H9 (cell line): Measurements from ENCODE around the gene TOR1A. TPM values are rescaled to one million over a fixed set of nuclear protein-coding genes. Genes with fewer than 3 reads are reported as not detected.

Source experiments
- DNase-seq: peaks from one replicate; pipeline ENCODE4 v3.0.0-alpha.2; 2017
- H2AFZ ChIP-seq: one replicate; pipeline ENCODE4 v1.6.1; 2013; ENCODE audit warnings: mild to moderate bottlenecking, low read length, control low read depth, moderate library complexity
- H2AK5ac ChIP-seq: 2 replicates; pipeline ENCODE4 v1.6.1; 2013; ENCODE audit warnings: low read length, control low read depth, mixed read lengths; ENCODE audit not compliant: insufficient read length
- H2BK120ac ChIP-seq: one replicate; pipeline ENCODE4 v1.6.1; 2013; ENCODE audit warnings: low read depth, mild to moderate bottlenecking, low read length, control low read depth, inconsistent platforms; ENCODE audit not compliant: poor library complexity, severe bottlenecking
- H2BK12ac ChIP-seq: 2 replicates; pipeline ENCODE4 v1.6.1; 2013; ENCODE audit warnings: low read length, control low read depth, mixed read lengths, low read depth; ENCODE audit not compliant: insufficient read length
- H2BK15ac ChIP-seq: 2 replicates; pipeline ENCODE4 v1.6.1; 2013; ENCODE audit warnings: low read depth, low read length, control low read depth
- H2BK20ac ChIP-seq: one replicate; pipeline ENCODE4 v1.6.1; 2013; ENCODE audit warnings: low read depth, mild to moderate bottlenecking, low read length, control low read depth, inconsistent platforms; ENCODE audit not compliant: poor library complexity, severe bottlenecking
- H2BK5ac ChIP-seq: 2 replicates; pipeline ENCODE4 v1.6.1; 2013; ENCODE audit warnings: low read length, control low read depth, mixed read lengths; ENCODE audit not compliant: insufficient read length
- H3K14ac ChIP-seq: 2 replicates; pipeline ENCODE4 v1.6.1; 2013; ENCODE audit warnings: low read length, control low read depth; ENCODE audit not compliant: insufficient read depth
- H3K18ac ChIP-seq: 2 replicates; pipeline ENCODE4 v1.6.1; 2013; ENCODE audit warnings: low read depth, mild to moderate bottlenecking, mixed read lengths, low read length, control low read depth; ENCODE audit not compliant: insufficient read length
- H3K23ac ChIP-seq: 2 replicates; pipeline ENCODE4 v1.6.1; 2013; ENCODE audit warnings: low read length, control low read depth, mixed read lengths, low read depth; ENCODE audit not compliant: insufficient read length
- H3K23me2 ChIP-seq: 2 replicates; pipeline ENCODE4 v1.6.1; 2013; ENCODE audit warnings: low read depth, mild to moderate bottlenecking, mixed read lengths, low read length, control low read depth; ENCODE audit not compliant: insufficient read length, poor library complexity, severe bottlenecking
- H3K27ac ChIP-seq: 2 replicates; pipeline ENCODE4 v1.5.1; 2013; ENCODE audit warnings: low read length, control low read depth, mixed read lengths, low read depth; ENCODE audit not compliant: insufficient read length
- H3K27me3 ChIP-seq: 2 replicates; pipeline ENCODE4 v1.6.1; 2013; ENCODE audit warnings: low read length, control low read depth, inconsistent platforms; ENCODE audit not compliant: insufficient read depth
- H3K4ac ChIP-seq: 2 replicates; pipeline ENCODE4 v1.6.1; 2013; ENCODE audit warnings: low read depth, mild to moderate bottlenecking, control low read depth, inconsistent platforms, low read length, moderate library complexity
- H3K4me1 ChIP-seq: 2 replicates; pipeline ENCODE4 v1.6.1; 2013; ENCODE audit warnings: low read length, control low read depth, inconsistent platforms; ENCODE audit not compliant: insufficient read depth
- H3K4me2 ChIP-seq: 2 replicates; pipeline ENCODE4 v1.6.1; 2013; ENCODE audit warnings: low read length, control low read depth, mixed read lengths; ENCODE audit not compliant: insufficient read length, insufficient read depth
- H3K56ac ChIP-seq: 2 replicates; pipeline ENCODE4 v1.6.1; 2013; ENCODE audit warnings: low read depth, mild to moderate bottlenecking, mixed read lengths, low read length, control low read depth; ENCODE audit not compliant: insufficient read length
- H3K79me1 ChIP-seq: 2 replicates; pipeline ENCODE4 v1.6.1; 2013; ENCODE audit warnings: low read depth, mild to moderate bottlenecking, moderate library complexity, low read length, control low read depth, inconsistent platforms; ENCODE audit not compliant: insufficient read depth, poor library complexity, severe bottlenecking
- H3K79me2 ChIP-seq: 2 replicates; pipeline ENCODE4 v1.6.1; 2013; ENCODE audit warnings: low read length, control low read depth, inconsistent platforms; ENCODE audit not compliant: insufficient read depth
- H3K9ac ChIP-seq: 2 replicates; pipeline ENCODE4 v1.6.1; 2013; ENCODE audit warnings: low read length, control low read depth, mixed read lengths; ENCODE audit not compliant: insufficient read length; ENCODE audit errors: extremely low read depth
- H3K9me3 ChIP-seq: one replicate; pipeline ENCODE4 v1.6.1; 2013; ENCODE audit warnings: low read depth, low read length, inconsistent platforms; ENCODE audit not compliant: control insufficient read depth
- H3T11ph ChIP-seq: one replicate; pipeline ENCODE4 v1.6.1; 2013; ENCODE audit warnings: mild to moderate bottlenecking, low read length, control low read depth, inconsistent platforms
- H4K20me1 ChIP-seq: one replicate; pipeline ENCODE4 v1.6.1; 2013; ENCODE audit not compliant: control insufficient read depth, insufficient read length, insufficient read depth
- H4K5ac ChIP-seq: 2 replicates; pipeline ENCODE4 v1.6.1; 2013; ENCODE audit warnings: low read depth, mild to moderate bottlenecking, mixed read lengths, low read length, control low read depth; ENCODE audit not compliant: insufficient read length
- H4K8ac ChIP-seq: replicated peaks from 2 replicates; pipeline ENCODE4 v1.6.1; 2013; ENCODE audit warnings: low read length, control low read depth, mixed read lengths, low read depth; ENCODE audit not compliant: insufficient read length
- H4K91ac ChIP-seq: 2 replicates; pipeline ENCODE4 v1.6.1; 2013; ENCODE audit warnings: low read depth, mild to moderate bottlenecking, moderate library complexity, mixed read lengths, low read length, control low read depth; ENCODE audit not compliant: insufficient read length
- H3K27ac Mint-ChIP-seq, 3 experiments: 2 replicates in 2 of 3; 3 replicates in 1 of 3; pipeline ENCODE4 v1.8.0; 2020 to 2021; ENCODE audit warnings: mixed read lengths in 3 of 3, mild to moderate bottlenecking in 1 of 3, moderate library complexity in 1 of 3
- H3K27me3 Mint-ChIP-seq: 2 replicates; pipeline ENCODE4 v1.8.0; 2021; ENCODE audit warnings: low read depth, mild to moderate bottlenecking, moderate library complexity, mixed read lengths
- H3K36me3 Mint-ChIP-seq, 3 experiments: 2 replicates in 2 of 3; 3 replicates in 1 of 3; pipeline ENCODE4 v1.8.0; 2020 to 2021; ENCODE audit warnings: low read depth in 3 of 3, mixed read lengths in 3 of 3; ENCODE audit not compliant: insufficient read depth in 1 of 3
- H3K4me1 Mint-ChIP-seq, 2 experiments: 2 replicates each; pipeline ENCODE4 v1.8.0; 2020; ENCODE audit warnings: mixed read lengths in 2 of 2
- H3K4me3 Mint-ChIP-seq, 2 experiments: 2 replicates in 1 of 2; 3 replicates in 1 of 2; pipeline ENCODE4 v1.8.0; 2020 to 2021; ENCODE audit warnings: mild to moderate bottlenecking in 2 of 2, mixed read lengths in 2 of 2, moderate library complexity in 1 of 2
- H3K9me3 Mint-ChIP-seq, 2 experiments: 2 replicates in 1 of 2; 3 replicates in 1 of 2; pipeline ENCODE4 v1.8.0; 2020; ENCODE audit warnings: mild to moderate bottlenecking in 2 of 2, mixed read lengths in 2 of 2, moderate library complexity in 1 of 2
- CTCF ChIP-seq: fragments of 200-600 bp; sonication (generic); conservative IDR thresholded peaks from 3 replicates; pipeline ENCODE4 v1.8.0; 2021; ENCODE audit warnings: antibody characterized with exemption, mild to moderate bottlenecking
- WGBS: extraction: QIAGEN DNeasy Blood & Tissue Kit; methylation state at CpG from one replicate; pipeline ENCODE4 v1.1.7; 2013; ENCODE audit warnings: missing lambda C conversion rate, low lambda C conversion rate, mixed read lengths; ENCODE audit not compliant: insufficient read length; ENCODE audit errors: extremely low coverage; 5-methylcytosine and 5-hydroxymethylcytosine counted together
- total RNA-seq: library from RNA; stranded (reverse); gene quantifications from 2 replicates; pipeline ENCODE4 v1.2.1, GENCODE V29; 2021

The TOR1A gene
- total RNA-seq, 1 experiment from 2014 or later = 60.1 TPM

- Histone ChIP-seq H2AK5ac (no peak overlapping the region), H2BK15ac (no peak overlapping the region), H4K20me1 (no peaks in the 10 kb centered on the region), H3K79me1 (peaks cover 3% of the 10 kb centered on the region), H3K9me3 (no peaks in the 10 kb centered on the region), H3K27ac (no peak overlapping the region), H4K8ac (no peak overlapping the region), H3K23ac (no peak overlapping the region), H3K23me2 (peaks cover 5% of the 10 kb centered on the region), H2BK20ac (no peak overlapping the region), H3T11ph (no peak overlapping the region), H2AFZ (no peak overlapping the region), H3K9ac (peak overlapping the region; percentile 65), H4K91ac (no peak overlapping the region), H3K14ac (no peak overlapping the region), H4K5ac (no peak overlapping the region), H3K4me1 (no peaks in the 10 kb centered on the region), H3K56ac (no peak overlapping the region), H3K18ac (no peak overlapping the region), H2BK120ac (no peak overlapping the region), H3K4me2 (peak overlapping the region; percentile 66), H2BK12ac (no peak overlapping the region), H3K27me3 (no peaks in the 10 kb centered on the region), H3K4ac (no peak overlapping the region), H3K79me2 (no peaks in the 10 kb centered on the region; the same call in 1 of the 2 replicates), H2BK5ac (no peak overlapping the region)
- DNase-seq = peak; percentile 55
- Mint-ChIP-seq H3K27me3 (no peaks in the 10 kb centered on the region), H3K9me3 (no peaks in the 10 kb centered on the region), H3K36me3 (peaks cover 18 to 51% (median 40%) of the 10 kb centered on the region in 3 experiments; a peak in 6 of 7 replicates), H3K4me1 (peaks cover 7 to 9% of the 10 kb centered on the region in 2 experiments), H3K27ac (peak overlapping the region; percentile 19 to 84 (median 49); a peak in 4 of 7 replicates), H3K4me3 (peak overlapping the region; percentile 77 to 87)
- TF ChIP-seq CTCF = no peak
- no CpG with 5 or more reads among the region's 26 CpGs for WGBS
Measured at GRCh38 chr9:129822898-129823541, 916 bp downstream of the TOR1A start.
